Gastroesophageal sphincter (tissue), 3 donors: ENCODE results near the gene SLC9A8.

Source experiments
- CTCF ChIP-seq, 4 experiments: fragments of 200-600 bp in 2 of 4; fragments of 450-650 bp in 2 of 4; sonication (generic) in 1 of 4; IDR thresholded peaks; one replicate each; pipeline ENCODE4 v1.5.1; 2017 to 2019; ENCODE audit warnings: antibody characterized with exemption in 4 of 4, mild to moderate bottlenecking in 2 of 4, moderate library complexity in 2 of 4
- EP300 ChIP-seq: sonication (generic); formaldehyde crosslinking; IDR thresholded peaks from one replicate; pipeline ENCODE4 v1.6.1; 2017; ENCODE audit warnings: antibody characterized with exemption, mild to moderate bottlenecking
- POLR2A ChIP-seq, 2 donors: fragments of 450-650 bp; IDR thresholded peaks; one replicate each; pipeline ENCODE4 v1.6.1; 2017; ENCODE audit warnings: antibody characterized with exemption in 2 of 2, mild to moderate bottlenecking in 2 of 2, moderate library complexity in 1 of 2
- POLR2AphosphoS5 ChIP-seq: sonication (generic); formaldehyde crosslinking; IDR thresholded peaks from one replicate; pipeline ENCODE4 v1.6.1; 2017; ENCODE audit warnings: antibody characterized with exemption

GRCh38 chr20:49938173-49939163 lies 125.8 kb downstream of the SLC9A8 start:
- no peak for TF ChIP-seq CTCF (IDR thresholded peaks at IDR 0.05)
- TF ChIP-seq POLR2AphosphoS5, result no peak
- TF ChIP-seq POLR2A (IDR thresholded peaks at IDR 0.05), result no peak
- no peak for TF ChIP-seq EP300
